AG04449 (cell line): ENCODE results near the gene TRIM38.
"Not testable (repeated sequence)": the region's sequence is repeated elsewhere in the genome, so short reads cannot be mapped to it uniquely, and the experiment has no call there.

Experiments
- CTCF ChIA-PET: fragments of 350-600 bp; formaldehyde crosslinking; extraction: SDS; loops from one replicate; lab custom pipeline; 2021; ENCODE audit warnings: antibody characterized with exemption; lab: Yijun Ruan, JAX
- POLR2A ChIA-PET: fragments of 400-600, 350-600 bp; formaldehyde crosslinking; extraction: SDS; loops from one replicate; lab custom pipeline; 2020; ENCODE audit warnings: antibody characterized with exemption, inconsistent platforms; lab: Yijun Ruan, JAX
- DNase-seq: peaks from one replicate; pipeline ENCODE4 v3.0.0-alpha.2; 2010; ENCODE audit warnings: low read depth, low spot score
- H3K4me3 ChIP-seq: 2 replicates; pipeline ENCODE4 v1.5.1; 2011; ENCODE audit warnings: low read depth, mild to moderate bottlenecking, control low read depth, low read length
- CTCF ChIP-seq: IDR thresholded peaks from one replicate; pipeline ENCODE4 v1.5.1; 2011; ENCODE audit warnings: mild to moderate bottlenecking, moderate library complexity, low read length, control low read depth, inconsistent platforms; ENCODE audit not compliant: insufficient read depth; ENCODE audit errors: missing control alignments

TRIM38 gene

GRCh38 chr6:25946631-25947030 is 16.0 kb upstream of the TRIM38 start:
- DNase-seq = no peak
- no peak for TF ChIP-seq CTCF
- POLR2A ChIA-PET = no interaction called here

GRCh38 chr6:25947492-25947891 is 15.1 kb upstream of the TRIM38 start:
- H3K4me3 ChIP-seq, POLR2A ChIA-PET, DNase-seq, CTCF ChIA-PET: not testable (repeated sequence)

More at GRCh38 chr6:25946631-25947030, 16.0 kb upstream of the TRIM38 start:
- no peak overlapping the region for H3K4me3 ChIP-seq
- CTCF ChIA-PET = no interaction called here

GRCh38 chr6:25949695-25950094 is 12.9 kb upstream of the TRIM38 start:
- CTCF ChIA-PET = interaction anchor here (0.8 kb wide), 1 partner anchor 230 kb away, joined by 3 read pairs; no protein-coding TSS in a partner anchor
- POLR2A ChIA-PET = no interaction called here
- no peak for TF ChIP-seq CTCF
- no peak for DNase-seq
- no peak overlapping the region for H3K4me3 ChIP-seq

GRCh38 chr6:25950297-25950696 is 12.3 kb upstream of the TRIM38 start:
- TF ChIP-seq CTCF = no peak
- POLR2A ChIA-PET = no interaction called here
- CTCF ChIA-PET = interaction anchor here (0.8 kb wide), 1 partner anchor 230 kb away, joined by 3 read pairs; no protein-coding TSS in a partner anchor
- H3K4me3 ChIP-seq = no peak overlapping the region
- no peak for DNase-seq

GRCh38 chr6:25951296-25952032 is 11.1 kb upstream of the TRIM38 start:
- CTCF ChIA-PET = no interaction called here

GRCh38 chr6:25952535-25952934 is 10.1 kb upstream of the TRIM38 start:
- no peak for DNase-seq
- TF ChIP-seq CTCF = no peak
- ChIA-PET POLR2A (no interaction called here), CTCF (no interaction called here)
- no peak overlapping the region for H3K4me3 ChIP-seq

More at GRCh38 chr6:25951296-25952032, 11.1 kb upstream of the TRIM38 start:
- no peak for TF ChIP-seq CTCF
- POLR2A ChIA-PET = no interaction called here
- H3K4me3 ChIP-seq = no peak overlapping the region
- DNase-seq = no peak

GRCh38 chr6:25953733-25954132 is 8.9 kb upstream of the TRIM38 start:
- ChIA-PET POLR2A (no interaction called here), CTCF (no interaction called here)
- no peak overlapping the region for H3K4me3 ChIP-seq
- no peak for TF ChIP-seq CTCF
- DNase-seq = no peak
